ENCODE measurements around the gene CLEC20A.

The CLEC20A gene

GRCh38 chr1:178531887-178532286, 35.1 kb upstream of the CLEC20A start:
- Histone ChIP-seq H2AFZ (ENCODE audit: low read depth) (peak overlapping the region; percentile 55), H3K79me2 (ENCODE audit: insufficient read depth, low read depth) (no peaks in the 10 kb centered on the region), H4K20me1 (ENCODE audit: insufficient read depth) (no peaks in the 10 kb centered on the region), H3K9ac (no peak overlapping the region), H3K4me2 (peak overlapping the region; percentile 14), H3K4me1 (ENCODE audit: low read depth, poor library complexity, severe bottlenecking) (peaks cover 19% of the 10 kb centered on the region), H3K27me3 (ENCODE audit: insufficient read depth, low read depth) (no peaks in the 10 kb centered on the region), H3K36me3 (ENCODE audit: insufficient read depth) (no peaks in the 10 kb centered on the region), H3K4me3 (IDR thresholded peaks at IDR 0.05; ENCODE audit: insufficient read depth, low read depth, low read length) (no peak overlapping the region), H3K27ac (no peak overlapping the region)
- TF ChIP-seq CTCF (conservative IDR thresholded peaks at IDR 0.05; ENCODE audit: low read depth, low read length): no peak

GRCh38 chr1:178530502-178530901, 33.7 kb upstream of the CLEC20A start:
- no peak overlapping the region for H3K4me3 ChIP-seq (IDR thresholded peaks at IDR 0.05; ENCODE audit: insufficient read depth, low read depth, low read length)
- no peaks in the 10 kb centered on the region for H4K20me1 ChIP-seq (ENCODE audit: insufficient read depth)
- H3K36me3 ChIP-seq (ENCODE audit: insufficient read depth): no peaks in the 10 kb centered on the region
- H2AFZ ChIP-seq (ENCODE audit: low read depth): no peak overlapping the region
- no peak overlapping the region for H3K9ac ChIP-seq
- no peak overlapping the region for H3K27ac ChIP-seq
- H3K27me3 ChIP-seq (ENCODE audit: insufficient read depth, low read depth): no peaks in the 10 kb centered on the region
- peaks cover 19% of the 10 kb centered on the region for H3K4me1 ChIP-seq (ENCODE audit: low read depth, poor library complexity, severe bottlenecking)
- H3K79me2 ChIP-seq (ENCODE audit: insufficient read depth, low read depth): no peaks in the 10 kb centered on the region
- no peak for TF ChIP-seq CTCF (conservative IDR thresholded peaks at IDR 0.05; ENCODE audit: low read depth, low read length)
- no peak overlapping the region for H3K4me2 ChIP-seq

- H3K36me3 ChIP-seq (ENCODE audit: insufficient read depth): no peaks in the 10 kb centered on the region
- H3K4me1 ChIP-seq (ENCODE audit: low read depth, poor library complexity, severe bottlenecking): peaks cover 19% of the 10 kb centered on the region
- no peaks in the 10 kb centered on the region for H3K79me2 ChIP-seq (ENCODE audit: insufficient read depth, low read depth)
- H3K27me3 ChIP-seq (ENCODE audit: insufficient read depth, low read depth): no peaks in the 10 kb centered on the region
- H3K27ac ChIP-seq: no peak overlapping the region
- H2AFZ ChIP-seq (ENCODE audit: low read depth): no peak overlapping the region
- no peaks in the 10 kb centered on the region for H4K20me1 ChIP-seq (ENCODE audit: insufficient read depth)
- H3K4me2 ChIP-seq: no peak overlapping the region
- H3K4me3 ChIP-seq (IDR thresholded peaks at IDR 0.05; ENCODE audit: insufficient read depth, low read depth, low read length): no peak overlapping the region
- no peak overlapping the region for H3K9ac ChIP-seq
- TF ChIP-seq CTCF (conservative IDR thresholded peaks at IDR 0.05; ENCODE audit: low read depth, low read length): no peak
Observed at GRCh38 chr1:178530037-178530402, 33.3 kb upstream of the CLEC20A start.

- no peaks in the 10 kb centered on the region for H3K27me3 ChIP-seq (ENCODE audit: insufficient read depth, low read depth)
- H3K27ac ChIP-seq: no peak overlapping the region
- H3K9ac ChIP-seq: no peak overlapping the region
- H3K4me1 ChIP-seq (ENCODE audit: low read depth, poor library complexity, severe bottlenecking): peaks cover 18% of the 10 kb centered on the region
- no peaks in the 10 kb centered on the region for H3K36me3 ChIP-seq (ENCODE audit: insufficient read depth)
- no peak overlapping the region for H3K4me2 ChIP-seq
- no peak overlapping the region for H3K4me3 ChIP-seq (IDR thresholded peaks at IDR 0.05; ENCODE audit: insufficient read depth, low read depth, low read length)
- no peaks in the 10 kb centered on the region for H4K20me1 ChIP-seq (ENCODE audit: insufficient read depth)
- no peaks in the 10 kb centered on the region for H3K79me2 ChIP-seq (ENCODE audit: insufficient read depth, low read depth)
- no peak for TF ChIP-seq CTCF (conservative IDR thresholded peaks at IDR 0.05; ENCODE audit: low read depth, low read length)
- no peak overlapping the region for H2AFZ ChIP-seq (ENCODE audit: low read depth)
Observed at GRCh38 chr1:178529364-178530036, 32.7 kb upstream of the CLEC20A start.
